CD4-positive, alpha-beta T cell treated with Interleukin-21 for 1 hour (primary cell): ENCODE data around the gene PSIP1.
"Not testable (repeated sequence)": the region's sequence is repeated elsewhere in the genome, so short reads cannot be mapped to it uniquely, and the experiment has no call there.

Experiments used
- DNase-seq: peaks from one replicate; pipeline ENCODE4 v3.0.0-alpha.2; 2020

Gene PSIP1

GRCh38 chr9:15430920-15431844 lies 79.6 kb downstream of the PSIP1 start:
- no peak for DNase-seq

- not testable (repeated sequence) for DNase-seq
Observed at GRCh38 chr9:15427702-15428101, 83.1 kb downstream of the PSIP1 start.

GRCh38 chr9:15426019-15426418 lies 84.8 kb downstream of the PSIP1 start:
- no peak for DNase-seq

- DNase-seq: peak; percentile 19
Observed at GRCh38 chr9:15423231-15423985, 87.4 kb downstream of the PSIP1 start.

- DNase-seq: peak; percentile 95
Observed at GRCh38 chr9:15422372-15423230, 88.2 kb downstream of the PSIP1 start, which contains the start of gene SNAPC3. TSS of gene SNAPC3 (plus strand) at chr9:15422876. CDS start at chr9:15422880, 4 bp downstream.

GRCh38 chr9:15421990-15422371 lies 88.8 kb downstream of the PSIP1 start:
- no peak for DNase-seq

GRCh38 chr9:15421532-15421931 lies 89.2 kb downstream of the PSIP1 start:
- DNase-seq: no peak

- DNase-seq: no peak
Observed at GRCh38 chr9:15420796-15421195, 90.0 kb downstream of the PSIP1 start.

GRCh38 chr9:15417626-15418025 lies 93.1 kb downstream of the PSIP1 start:
- DNase-seq: no peak

- DNase-seq: peak; percentile 63
Observed at GRCh38 chr9:15416880-15417279, 93.9 kb downstream of the PSIP1 start.
